ENCODE results near the gene TLR7.

Gene TLR7

GRCh38 chrX:12868747-12869146, 1.9 kb downstream of the TLR7 start:
- WGBS, result 83% methylated on average over 3 of the region's 4 CpGs
- no peaks in the 10 kb centered on the region for H3K36me3 ChIP-seq (ENCODE audit: insufficient read depth, low read length)
- H3K4me1 ChIP-seq (ENCODE audit: insufficient read depth, low read length), result no peaks in the 10 kb centered on the region; the same call in 1 of the 2 replicates

GRCh38 chrX:12871257-12871656, 4.4 kb downstream of the TLR7 start:
- no peaks in the 10 kb centered on the region; the same call in 1 of the 2 replicates for H3K4me1 ChIP-seq (ENCODE audit: insufficient read depth, low read length)
- no peaks in the 10 kb centered on the region for H3K27me3 ChIP-seq (ENCODE audit: insufficient read depth, low read length)
- no peaks in the 10 kb centered on the region for H3K36me3 ChIP-seq (ENCODE audit: insufficient read depth, low read length)

More at GRCh38 chrX:12868747-12869146, 1.9 kb downstream of the TLR7 start:
- H3K9me3 ChIP-seq (ENCODE audit: insufficient read depth, low read depth, low read length), result no peaks in the 10 kb centered on the region
- no peaks in the 10 kb centered on the region for H3K27me3 ChIP-seq (ENCODE audit: insufficient read depth, low read length)
- H3K4me3 ChIP-seq (ENCODE audit: low read length), result no peak overlapping the region
- no peak overlapping the region for H3K27ac ChIP-seq (ENCODE audit: low read depth, low read length)
- H3K9ac ChIP-seq (ENCODE audit: low read depth, low read length), result no peak overlapping the region

DNA sequence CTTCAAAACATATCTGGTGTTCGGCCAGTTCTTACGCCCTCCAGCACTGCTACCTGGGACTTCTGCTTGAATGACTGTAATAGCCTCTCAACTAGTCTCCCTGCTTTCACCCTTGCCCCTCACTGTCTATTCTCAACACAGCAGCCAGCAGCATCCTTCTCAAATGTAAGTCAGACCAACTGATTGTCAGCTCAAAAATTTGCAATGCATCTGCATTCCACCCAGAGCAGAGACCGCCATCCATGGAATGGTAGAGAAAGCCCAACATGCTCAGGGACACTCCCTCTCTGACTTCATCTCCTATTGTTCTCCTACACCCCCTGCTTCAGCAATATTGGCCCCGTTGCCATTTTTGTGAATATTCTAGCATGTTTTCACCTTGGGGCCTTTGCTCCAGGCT, 5.9 kb downstream of the TLR7 start:
- no peak overlapping the region for H3K9ac ChIP-seq (ENCODE audit: low read depth, low read length)
- no peak overlapping the region for H3K27ac ChIP-seq (ENCODE audit: low read depth, low read length)
- WGBS, result 83% methylated on average over 4 of the region's 4 CpGs
- H3K4me3 ChIP-seq (ENCODE audit: low read length), result no peak overlapping the region
- H3K9me3 ChIP-seq (ENCODE audit: insufficient read depth, low read depth, low read length), result no peaks in the 10 kb centered on the region
- no peaks in the 10 kb centered on the region for H3K36me3 ChIP-seq (ENCODE audit: insufficient read depth, low read length)
- no peaks in the 10 kb centered on the region; the same call in 1 of the 2 replicates for H3K4me1 ChIP-seq (ENCODE audit: insufficient read depth, low read length)
- no peaks in the 10 kb centered on the region for H3K27me3 ChIP-seq (ENCODE audit: insufficient read depth, low read length)

More at GRCh38 chrX:12871257-12871656, 4.4 kb downstream of the TLR7 start:
- Histone ChIP-seq H3K27ac (ENCODE audit: low read depth, low read length) (no peak overlapping the region), H3K9ac (ENCODE audit: low read depth, low read length) (no peak overlapping the region), H3K9me3 (ENCODE audit: insufficient read depth, low read depth, low read length) (no peaks in the 10 kb centered on the region), H3K4me3 (ENCODE audit: low read length) (no peak overlapping the region)
- WGBS, result 59% methylated on average over 6 of the region's 6 CpGs

GRCh38 chrX:12874581-12874980, 7.7 kb downstream of the TLR7 start:
- Histone ChIP-seq H3K27ac (ENCODE audit: low read depth, low read length) (no peak overlapping the region), H3K4me1 (ENCODE audit: insufficient read depth, low read length) (no peaks in the 10 kb centered on the region; the same call in 1 of the 2 replicates), H3K36me3 (ENCODE audit: insufficient read depth, low read length) (no peaks in the 10 kb centered on the region), H3K4me3 (ENCODE audit: low read length) (no peak overlapping the region), H3K9me3 (ENCODE audit: insufficient read depth, low read depth, low read length) (no peaks in the 10 kb centered on the region), H3K9ac (ENCODE audit: low read depth, low read length) (no peak overlapping the region), H3K27me3 (ENCODE audit: insufficient read depth, low read length) (no peaks in the 10 kb centered on the region)
- 81% methylated on average over 2 of the region's 4 CpGs for WGBS

GRCh38 chrX:12877386-12877785, 10.5 kb downstream of the TLR7 start:
- Histone ChIP-seq H3K36me3 (ENCODE audit: insufficient read depth, low read length) (no peaks in the 10 kb centered on the region), H3K4me3 (ENCODE audit: low read length) (no peak overlapping the region), H3K9ac (ENCODE audit: low read depth, low read length) (no peak overlapping the region), H3K4me1 (ENCODE audit: insufficient read depth, low read length) (no peaks in the 10 kb centered on the region), H3K27me3 (ENCODE audit: insufficient read depth, low read length) (no peaks in the 10 kb centered on the region), H3K9me3 (ENCODE audit: insufficient read depth, low read depth, low read length) (no peaks in the 10 kb centered on the region), H3K27ac (ENCODE audit: low read depth, low read length) (no peak overlapping the region)
- WGBS, result 90% methylated on average over 8 of the region's 8 CpGs

DNA sequence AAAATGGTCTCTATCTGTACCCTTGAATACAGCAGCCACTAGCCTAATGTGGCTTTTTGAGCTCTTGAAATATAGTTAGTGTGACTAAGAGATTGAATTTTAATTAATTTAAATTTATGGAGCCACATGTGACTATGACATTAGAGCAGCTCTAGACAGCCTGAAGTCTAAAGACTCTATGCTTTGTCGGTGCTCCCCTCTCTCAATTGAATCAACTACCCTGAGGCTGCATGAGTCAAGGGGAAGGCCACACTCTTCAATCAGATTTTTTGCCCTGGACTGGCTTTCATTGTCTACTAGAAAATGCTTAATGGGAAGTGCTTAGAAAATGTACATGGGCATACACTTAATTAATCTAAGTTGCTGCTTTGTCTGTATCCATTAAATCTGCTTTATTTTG, 11.7 kb downstream of the TLR7 start:
- no peaks in the 10 kb centered on the region for H3K27me3 ChIP-seq (ENCODE audit: insufficient read depth, low read length)
- 79% methylated on average over 1 of the region's 1 CpG for WGBS

GRCh38 chrX:12881914-12882313, 15.0 kb downstream of the TLR7 start:
- no peak overlapping the region for H3K4me3 ChIP-seq (ENCODE audit: low read length)
- H3K9ac ChIP-seq (ENCODE audit: low read depth, low read length), result no peak overlapping the region
- WGBS, result 93% methylated on average over 2 of the region's 2 CpGs
- no peaks in the 10 kb centered on the region for H3K36me3 ChIP-seq (ENCODE audit: insufficient read depth, low read length)
- no peaks in the 10 kb centered on the region for H3K27me3 ChIP-seq (ENCODE audit: insufficient read depth, low read length)
- no peaks in the 10 kb centered on the region for H3K9me3 ChIP-seq (ENCODE audit: insufficient read depth, low read depth, low read length)
- H3K4me1 ChIP-seq (ENCODE audit: insufficient read depth, low read length), result no peaks in the 10 kb centered on the region
- H3K27ac ChIP-seq (ENCODE audit: low read depth, low read length), result no peak overlapping the region

More for the DNA sequence above, 11.7 kb downstream of the TLR7 start:
- Histone ChIP-seq H3K9ac (ENCODE audit: low read depth, low read length) (no peak overlapping the region), H3K9me3 (ENCODE audit: insufficient read depth, low read depth, low read length) (no peaks in the 10 kb centered on the region), H3K27ac (ENCODE audit: low read depth, low read length) (no peak overlapping the region), H3K4me3 (ENCODE audit: low read length) (no peak overlapping the region), H3K36me3 (ENCODE audit: insufficient read depth, low read length) (no peaks in the 10 kb centered on the region), H3K4me1 (ENCODE audit: insufficient read depth, low read length) (no peaks in the 10 kb centered on the region)

- H3K9ac ChIP-seq (ENCODE audit: low read depth, low read length), result no peak overlapping the region
- 88% methylated on average over 5 of the region's 5 CpGs for WGBS
- no peaks in the 10 kb centered on the region for H3K9me3 ChIP-seq (ENCODE audit: insufficient read depth, low read depth, low read length)
- H3K36me3 ChIP-seq (ENCODE audit: insufficient read depth, low read length), result no peaks in the 10 kb centered on the region
- no peak overlapping the region for H3K27ac ChIP-seq (ENCODE audit: low read depth, low read length)
- H3K4me1 ChIP-seq (ENCODE audit: insufficient read depth, low read length), result no peaks in the 10 kb centered on the region
- H3K27me3 ChIP-seq (ENCODE audit: insufficient read depth, low read length), result no peaks in the 10 kb centered on the region
- H3K4me3 ChIP-seq (ENCODE audit: low read length), result no peak overlapping the region
Measured at GRCh38 chrX:12885508-12885907, 18.6 kb downstream of the TLR7 start.

DNA sequence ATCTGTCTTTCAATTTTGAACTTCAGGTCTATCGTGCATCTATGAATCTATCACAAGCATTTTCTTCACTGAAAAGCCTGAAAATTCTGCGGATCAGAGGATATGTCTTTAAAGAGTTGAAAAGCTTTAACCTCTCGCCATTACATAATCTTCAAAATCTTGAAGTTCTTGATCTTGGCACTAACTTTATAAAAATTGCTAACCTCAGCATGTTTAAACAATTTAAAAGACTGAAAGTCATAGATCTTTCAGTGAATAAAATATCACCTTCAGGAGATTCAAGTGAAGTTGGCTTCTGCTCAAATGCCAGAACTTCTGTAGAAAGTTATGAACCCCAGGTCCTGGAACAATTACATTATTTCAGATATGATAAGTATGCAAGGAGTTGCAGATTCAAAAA, 19.7 kb downstream of the TLR7 start:
- WGBS, result 100% methylated on average over 1 of the region's 3 CpGs
- Histone ChIP-seq H3K27ac (ENCODE audit: low read depth, low read length) (no peak overlapping the region), H3K9me3 (ENCODE audit: insufficient read depth, low read depth, low read length) (no peaks in the 10 kb centered on the region), H3K36me3 (ENCODE audit: insufficient read depth, low read length) (no peaks in the 10 kb centered on the region), H3K9ac (ENCODE audit: low read depth, low read length) (no peak overlapping the region), H3K4me3 (ENCODE audit: low read length) (no peak overlapping the region), H3K4me1 (ENCODE audit: insufficient read depth, low read length) (no peaks in the 10 kb centered on the region), H3K27me3 (ENCODE audit: insufficient read depth, low read length) (no peaks in the 10 kb centered on the region)

- Histone ChIP-seq H3K9me3 (ENCODE audit: insufficient read depth, low read depth, low read length) (no peaks in the 10 kb centered on the region), H3K4me3 (ENCODE audit: low read length) (no peak overlapping the region), H3K9ac (ENCODE audit: low read depth, low read length) (no peak overlapping the region), H3K36me3 (ENCODE audit: insufficient read depth, low read length) (no peaks in the 10 kb centered on the region), H3K27ac (ENCODE audit: low read depth, low read length) (no peak overlapping the region), H3K27me3 (ENCODE audit: insufficient read depth, low read length) (no peaks in the 10 kb centered on the region), H3K4me1 (ENCODE audit: insufficient read depth, low read length) (no peaks in the 10 kb centered on the region)
- 75% methylated on average over 1 of the region's 2 CpGs for WGBS
Measured at GRCh38 chrX:12887141-12887540, 20.3 kb downstream of the TLR7 start.

DNA sequence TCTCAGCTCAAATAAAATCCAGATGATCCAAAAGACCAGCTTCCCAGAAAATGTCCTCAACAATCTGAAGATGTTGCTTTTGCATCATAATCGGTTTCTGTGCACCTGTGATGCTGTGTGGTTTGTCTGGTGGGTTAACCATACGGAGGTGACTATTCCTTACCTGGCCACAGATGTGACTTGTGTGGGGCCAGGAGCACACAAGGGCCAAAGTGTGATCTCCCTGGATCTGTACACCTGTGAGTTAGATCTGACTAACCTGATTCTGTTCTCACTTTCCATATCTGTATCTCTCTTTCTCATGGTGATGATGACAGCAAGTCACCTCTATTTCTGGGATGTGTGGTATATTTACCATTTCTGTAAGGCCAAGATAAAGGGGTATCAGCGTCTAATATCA, 20.9 kb downstream of the TLR7 start:
- no peaks in the 10 kb centered on the region for H3K4me1 ChIP-seq (ENCODE audit: insufficient read depth, low read length)
- WGBS, result 93% methylated on average over 3 of the region's 3 CpGs
- no peak overlapping the region for H3K9ac ChIP-seq (ENCODE audit: low read depth, low read length)
- H3K36me3 ChIP-seq (ENCODE audit: insufficient read depth, low read length), result no peaks in the 10 kb centered on the region
- no peaks in the 10 kb centered on the region for H3K27me3 ChIP-seq (ENCODE audit: insufficient read depth, low read length)
- no peak overlapping the region for H3K27ac ChIP-seq (ENCODE audit: low read depth, low read length)
- no peaks in the 10 kb centered on the region for H3K9me3 ChIP-seq (ENCODE audit: insufficient read depth, low read depth, low read length)
- no peak overlapping the region for H3K4me3 ChIP-seq (ENCODE audit: low read length)

DNA sequence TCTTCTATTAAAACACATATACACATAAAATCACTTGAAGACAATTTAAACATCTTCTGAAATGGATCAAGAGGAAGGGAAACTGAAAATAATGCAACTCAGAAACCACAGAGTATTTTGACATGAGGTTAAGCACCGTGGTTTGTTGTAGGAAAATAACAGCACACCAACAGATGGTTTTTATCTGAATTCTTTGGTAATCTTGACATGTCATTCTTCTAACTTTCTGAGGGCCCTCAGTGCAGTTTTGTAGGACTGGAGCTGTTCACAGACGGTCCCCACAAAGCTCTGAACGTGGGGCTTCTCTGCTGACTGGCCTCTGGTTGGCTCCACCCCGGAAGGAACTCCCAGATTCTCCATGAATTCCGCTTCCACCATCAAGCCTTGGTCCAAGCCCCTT, 23.6 kb downstream of the TLR7 start:
- Histone ChIP-seq H3K27ac (ENCODE audit: low read depth, low read length) (no peak overlapping the region), H3K27me3 (ENCODE audit: insufficient read depth, low read length) (no peaks in the 10 kb centered on the region), H3K36me3 (ENCODE audit: insufficient read depth, low read length) (no peaks in the 10 kb centered on the region), H3K4me3 (ENCODE audit: low read length) (no peak overlapping the region), H3K4me1 (ENCODE audit: insufficient read depth, low read length) (no peaks in the 10 kb centered on the region), H3K9me3 (ENCODE audit: insufficient read depth, low read depth, low read length) (no peaks in the 10 kb centered on the region), H3K9ac (ENCODE audit: low read depth, low read length) (no peak overlapping the region)
- WGBS, result 93% methylated on average over 5 of the region's 5 CpGs
